Fibroblast of gingiva (primary cell): ENCODE measurements around the gene DPH1.
A peak's percentile ranks its signal among the peaks of the same experiment; 100 is the strongest.
"Not testable (repeated sequence)": the region's sequence is repeated elsewhere in the genome, so short reads cannot be mapped to it uniquely, and the experiment has no call there.

Source experiments
- DNase-seq: peaks from one replicate; pipeline ENCODE4 v3.0.0-alpha.2; 2011; ENCODE audit warnings: low read depth

DPH1 gene

DNA sequence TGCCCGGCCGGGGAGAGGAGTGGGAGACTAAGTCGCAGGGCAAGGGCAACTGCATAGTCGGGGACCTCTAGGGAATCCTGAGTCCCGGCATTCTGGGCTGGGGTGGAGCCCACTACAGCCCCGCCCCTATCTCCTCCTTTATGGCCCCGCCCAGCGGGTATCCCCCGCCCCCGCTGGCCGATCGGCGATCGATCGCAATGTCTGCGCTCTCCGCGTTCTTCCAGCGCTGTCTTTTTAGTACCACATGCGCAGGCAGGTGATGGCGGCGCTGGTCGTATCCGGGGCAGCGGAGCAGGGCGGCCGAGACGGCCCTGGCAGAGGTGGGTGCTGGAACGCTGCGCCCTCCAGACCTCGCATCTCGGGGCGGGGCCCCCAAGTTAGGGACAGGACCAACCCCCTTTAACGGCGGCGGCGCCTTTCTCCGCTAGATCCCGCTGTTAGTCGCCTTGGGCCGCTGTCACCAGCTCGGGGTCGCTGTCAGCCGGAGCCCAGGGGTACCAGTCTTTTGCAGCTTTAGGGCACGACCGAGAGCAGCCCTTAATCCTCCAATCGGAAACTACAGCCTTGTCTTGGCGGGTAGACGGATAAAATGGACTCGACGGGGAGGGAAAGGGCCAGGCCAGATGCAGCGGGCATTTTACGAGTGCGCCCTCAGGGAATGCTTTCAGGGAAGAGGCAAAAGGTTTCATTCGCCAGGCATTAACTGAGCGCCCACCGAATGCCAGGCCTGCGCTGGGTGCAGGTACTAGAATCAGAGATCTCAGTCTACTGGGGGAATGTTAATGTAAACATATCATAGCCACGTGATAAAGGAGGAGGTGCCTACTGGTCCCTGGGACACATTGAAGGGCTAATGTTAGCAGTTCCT, at the start of gene DPH1:
DPH1 (plus strand) TSS at position 243 of the 868 bp plus-strand sequence; CDS start at position 260, 17 bp downstream.
- DNase-seq: peak; percentile 89

- no peak for DNase-seq
These were observed 49.2 kb upstream of the DPH1 start for GRCh38 chr17:1980665-1981250.

DNA sequence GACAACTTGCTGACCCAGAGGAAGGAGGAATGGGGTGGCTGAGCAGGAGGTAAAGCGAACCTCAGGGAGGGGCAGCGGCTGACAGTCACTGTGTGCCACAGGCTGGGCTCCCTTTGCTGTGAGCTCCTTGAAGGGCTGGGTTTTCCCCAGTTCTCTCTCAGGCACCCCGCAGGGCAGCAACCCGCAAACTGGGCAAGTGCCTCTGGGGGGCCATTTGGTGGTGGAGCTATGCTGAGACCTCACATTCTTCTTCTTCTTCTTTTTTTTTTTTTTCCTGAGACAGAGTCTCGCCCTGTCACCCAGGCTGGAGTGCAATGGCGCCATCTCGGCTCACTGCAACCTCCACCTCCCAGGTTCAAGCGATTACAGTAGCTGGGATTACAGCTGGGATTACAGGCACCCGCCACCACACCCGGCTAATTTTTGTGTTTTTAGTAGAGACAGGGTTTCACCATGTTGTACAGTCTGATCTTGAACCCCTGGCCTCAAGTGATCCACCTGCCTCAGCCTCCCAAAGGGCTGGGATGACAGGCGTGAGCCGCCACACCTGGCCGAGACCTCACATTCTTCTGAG, 47.1 kb upstream of the DPH1 start:
- not testable (repeated sequence) for DNase-seq

GRCh38 chr17:1985093-1985492, 44.9 kb upstream of the DPH1 start:
- no peak for DNase-seq

DNA sequence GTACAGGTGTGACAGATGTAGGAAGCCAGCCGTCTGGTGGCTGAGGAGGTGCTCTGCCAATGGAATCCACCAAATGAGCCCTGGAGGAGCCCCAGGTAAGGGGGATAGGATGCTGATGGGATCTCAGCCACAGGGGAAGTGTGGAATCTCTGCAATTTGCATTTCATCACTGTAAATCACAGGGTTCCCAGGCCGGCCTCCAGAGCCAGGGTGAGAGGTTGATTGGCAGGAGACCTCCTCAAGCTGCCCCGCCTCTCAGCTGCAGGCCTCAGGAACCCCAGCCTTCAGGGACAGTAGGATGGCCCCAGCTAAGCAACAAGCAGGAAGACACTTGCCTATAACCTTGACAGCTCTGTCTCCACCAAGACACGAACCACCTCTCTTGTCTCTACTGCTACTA, 44.3 kb upstream of the DPH1 start:
- no peak for DNase-seq

DNA sequence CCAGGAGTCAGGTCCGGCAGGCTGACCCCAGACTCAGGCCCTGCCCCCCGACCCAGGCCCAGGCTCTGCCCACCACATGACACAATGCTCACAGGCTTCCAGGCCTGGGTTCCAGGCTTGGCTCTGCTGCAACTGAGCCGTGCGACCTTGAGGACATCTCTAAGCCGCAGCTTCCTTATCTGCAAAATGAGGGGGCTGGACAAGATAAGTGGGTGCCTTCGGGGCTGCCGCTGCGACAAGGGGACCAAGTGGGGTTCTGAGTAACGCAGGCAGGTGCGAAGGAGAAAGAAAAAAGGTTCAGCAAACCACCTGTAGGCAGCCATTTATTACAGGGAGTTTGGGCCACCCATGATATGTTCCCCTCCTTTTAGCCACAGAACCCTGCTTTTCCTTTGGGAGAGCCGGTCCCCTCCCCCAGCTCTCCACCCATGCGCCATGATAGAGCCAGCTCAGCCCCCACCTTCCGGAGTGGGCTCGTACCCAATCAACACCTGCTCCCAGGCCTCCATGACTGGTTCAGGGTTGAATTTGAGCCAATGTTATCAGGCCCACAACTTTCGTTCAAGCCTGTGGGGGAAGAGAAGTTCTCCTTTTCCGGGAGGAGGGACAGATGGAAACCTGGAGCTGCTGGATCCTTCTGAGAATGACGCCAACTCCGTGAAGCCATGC, 43.0 kb upstream of the DPH1 start:
- DNase-seq: no peak

DNA sequence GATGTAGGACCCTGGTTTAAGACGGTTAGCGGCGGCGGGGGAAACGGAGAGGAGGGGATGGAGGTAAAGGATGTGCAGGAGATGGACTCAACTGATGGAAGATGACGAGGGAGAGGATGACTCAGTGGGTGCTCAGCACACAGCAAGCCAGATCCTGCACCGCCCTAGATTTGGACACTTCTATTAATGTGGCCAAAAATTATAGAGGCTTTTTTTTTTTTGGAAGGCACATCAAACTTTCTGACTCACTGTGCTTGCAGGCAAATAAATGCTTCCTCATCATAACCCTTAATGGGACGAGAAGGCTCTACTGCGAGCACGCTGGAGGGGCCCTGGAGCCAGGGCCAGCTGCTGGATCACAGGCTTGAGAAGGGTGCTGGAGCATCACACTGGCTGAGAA, 40.8 kb upstream of the DPH1 start:
- peak; percentile 88 for DNase-seq

GRCh38 chr17:1992541-1992940, 37.4 kb upstream of the DPH1 start:
- peak; percentile 20 for DNase-seq

GRCh38 chr17:1994707-1995106, 35.2 kb upstream of the DPH1 start:
- no peak for DNase-seq

GRCh38 chr17:1995321-1995892, 34.5 kb upstream of the DPH1 start:
- no peak for DNase-seq

DNA sequence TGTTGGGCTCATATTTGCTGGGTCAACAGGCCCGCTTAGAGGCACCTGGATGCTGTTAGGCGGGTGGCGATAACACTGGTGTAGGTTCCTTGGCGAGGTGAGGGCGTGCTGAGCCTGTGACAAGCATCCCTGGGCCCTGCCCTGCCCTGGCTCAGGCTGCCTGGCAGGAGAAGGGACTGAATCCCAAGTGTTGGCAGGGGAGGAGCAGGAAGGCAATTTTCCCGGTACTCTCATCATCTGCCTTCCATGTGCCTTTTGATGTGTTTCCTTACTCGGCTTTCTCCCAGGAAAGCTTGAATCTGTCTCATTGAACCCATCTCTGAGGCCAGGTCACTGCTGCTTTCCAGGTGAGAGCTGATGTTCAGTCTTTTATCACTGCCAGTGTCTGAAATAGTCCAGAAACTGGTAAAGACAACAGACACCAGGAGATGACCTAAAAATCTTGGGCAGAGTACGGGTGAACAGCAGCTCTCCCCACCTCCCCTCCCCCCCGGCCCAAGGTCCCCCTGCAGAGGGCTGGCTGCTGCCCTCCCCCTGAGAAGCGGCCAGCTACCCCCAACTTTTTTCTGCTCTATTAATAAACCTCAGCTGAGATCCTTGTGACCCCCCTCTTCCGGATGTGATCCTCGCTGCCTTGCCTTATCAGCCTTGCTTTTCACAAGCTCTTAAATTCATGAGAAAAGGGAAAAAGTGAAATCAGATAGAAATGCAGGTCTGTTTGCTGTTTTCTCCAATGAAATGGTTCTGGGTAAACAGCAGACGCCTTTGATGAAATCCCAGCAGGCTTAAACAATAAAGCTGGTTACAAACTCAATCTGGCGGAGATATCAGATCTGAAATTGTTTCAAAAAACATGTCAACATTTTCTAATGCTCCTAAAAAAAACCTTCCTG, 33.8 kb upstream of the DPH1 start:
- DNase-seq: no peak

- DNase-seq: no peak
These were observed 33.1 kb upstream of the DPH1 start for GRCh38 chr17:1996800-1997288.

GRCh38 chr17:1997289-1997926, 32.5 kb upstream of the DPH1 start:
- DNase-seq: no peak

GRCh38 chr17:1997927-1998742, 31.8 kb upstream of the DPH1 start:
- no peak for DNase-seq

- peak; percentile 29 for DNase-seq
These were observed 30.2 kb upstream of the DPH1 start for GRCh38 chr17:1999557-2000251.

GRCh38 chr17:2002767-2003329, 27.1 kb upstream of the DPH1 start:
- no peak for DNase-seq

- DNase-seq: no peak
These were observed 26.4 kb upstream of the DPH1 start for GRCh38 chr17:2003525-2003924.

GRCh38 chr17:2004435-2004952, 25.5 kb upstream of the DPH1 start:
- DNase-seq: no peak
